Measurements from ENCODE around the gene MOB2. TPM values are rescaled to one million over a fixed set of nuclear protein-coding genes. Genes with fewer than 3 reads are reported as not detected.

MOB2 gene
- total and polyA plus RNA-seq, 9 donors: 28.5 to 50.1 (median 32.0) TPM

GRCh38 chr11:1433977-1434640, 52.5 kb downstream of the MOB2 start:
- Histone ChIP-seq H3K27me3 (no peaks in the 10 kb centered on the region), H3K36me3 (no peaks in the 10 kb centered on the region)
- WGBS, 3 donors: 65 to 75% (median 72%) methylated on average over 25 to 29 of the region's 29 CpGs

GRCh38 chr11:1433568-1433967, 53.0 kb downstream of the MOB2 start:
- DNase-seq: no peak
- no peak for TF ChIP-seq CTCF (IDR thresholded peaks at IDR 0.05)
- TF ChIP-seq EP300 (IDR thresholded peaks at IDR 0.05): no peak
- TF ChIP-seq POLR2A (IDR thresholded peaks at IDR 0.05): no peak
- intact Hi-C loops (cut with DNase I): no loop called here
- H3K9me3 ChIP-seq: no peaks in the 10 kb centered on the region
- no peaks in the 10 kb centered on the region for H3K36me3 ChIP-seq
- H3K27me3 ChIP-seq: no peaks in the 10 kb centered on the region
- WGBS, 3 donors: 73 to 79% (median 79%) methylated on average over 15 of the region's 15 CpGs
- H3K4me3 ChIP-seq: no peak overlapping the region
- peaks cover 5% of the 10 kb centered on the region for H3K4me1 ChIP-seq (ENCODE audit: insufficient read depth)
- no peak overlapping the region for H3K27ac ChIP-seq

More at GRCh38 chr11:1433977-1434640, 52.5 kb downstream of the MOB2 start:
- Histone ChIP-seq H3K9me3 (no peaks in the 10 kb centered on the region), H3K4me1 (ENCODE audit: insufficient read depth) (peaks cover 5% of the 10 kb centered on the region), H3K27ac (no peak overlapping the region), H3K4me3 (no peak overlapping the region)
- TF ChIP-seq POLR2A (IDR thresholded peaks at IDR 0.05) (no peak), EP300 (IDR thresholded peaks at IDR 0.05) (no peak), CTCF (IDR thresholded peaks at IDR 0.05) (no peak)
- intact Hi-C loops (cut with DNase I): no loop called here
- DNase-seq: no peak

- Histone ChIP-seq H3K36me3 (no peaks in the 10 kb centered on the region), H3K27me3 (no peaks in the 10 kb centered on the region), H3K27ac (no peak overlapping the region), H3K4me1 (ENCODE audit: insufficient read depth) (no peaks in the 10 kb centered on the region), H3K9me3 (no peaks in the 10 kb centered on the region), H3K4me3 (no peak overlapping the region)
- TF ChIP-seq POLR2A (IDR thresholded peaks at IDR 0.05): no peak
- TF ChIP-seq CTCF (IDR thresholded peaks at IDR 0.05): no peak
- no peak for TF ChIP-seq EP300 (IDR thresholded peaks at IDR 0.05)
- 89 to 92% (median 91%) methylated on average over 22 of the region's 22 CpGs for WGBS, 3 donors
- intact Hi-C loops (cut with DNase I): no loop called here
- DNase-seq: no peak
These were observed 57.7 kb downstream of the MOB2 start for GRCh38 chr11:1428762-1429316.

- 60 to 70% (median 66%) methylated on average over 14 to 17 of the region's 17 CpGs for WGBS, 3 donors
- Histone ChIP-seq H3K4me3 (no peak overlapping the region), H3K27me3 (no peaks in the 10 kb centered on the region), H3K9me3 (no peaks in the 10 kb centered on the region), H3K27ac (no peak overlapping the region), H3K4me1 (ENCODE audit: insufficient read depth) (no peaks in the 10 kb centered on the region), H3K36me3 (no peaks in the 10 kb centered on the region)
- TF ChIP-seq CTCF (IDR thresholded peaks at IDR 0.05) (no peak), POLR2A (IDR thresholded peaks at IDR 0.05) (no peak), EP300 (IDR thresholded peaks at IDR 0.05) (no peak)
- no peak for DNase-seq
- intact Hi-C loops (cut with DNase I): no loop called here
These were observed 61.1 kb downstream of the MOB2 start for GRCh38 chr11:1425439-1425838.

All from ovary (tissue), 9 donors.